NCI-H1930 (cell line): ENCODE data around the gene LRFN3.
"Not testable (repeated sequence)": the region's sequence is repeated elsewhere in the genome, so short reads cannot be mapped to it uniquely, and the experiment has no call there.

Experiments
- DNase-seq, 2 experiments: peaks; one replicate each; lab custom pipeline; 2025; lab: John Stamatoyannopoulos, UW

LRFN3 gene

GRCh38 chr19:35977446-35978222 lies 41.5 kb downstream of the LRFN3 start:
- DNase-seq = peak; percentile 47 to 66

GRCh38 chr19:35978271-35978670 lies 42.1 kb downstream of the LRFN3 start:
- DNase-seq = no peak

- no peak for DNase-seq
Measured at GRCh38 chr19:35978832-35979365, 42.7 kb downstream of the LRFN3 start.

- not testable (repeated sequence) for DNase-seq
Measured at GRCh38 chr19:35980997-35981396, 44.8 kb downstream of the LRFN3 start.

GRCh38 chr19:35983177-35983576 lies 47.0 kb downstream of the LRFN3 start:
- DNase-seq = no peak

- DNase-seq = no peak
Measured at GRCh38 chr19:35986111-35986510, 49.9 kb downstream of the LRFN3 start.

- DNase-seq = peak; percentile 16 to 43
Measured at GRCh38 chr19:35986664-35987570, 50.7 kb downstream of the LRFN3 start.

GRCh38 chr19:35987571-35987896 lies 51.4 kb downstream of the LRFN3 start:
- no peak for DNase-seq

- no peak for DNase-seq
Measured at GRCh38 chr19:35988824-35989223, 52.6 kb downstream of the LRFN3 start.

- DNase-seq = no peak
Measured at GRCh38 chr19:35990156-35990555, 54.0 kb downstream of the LRFN3 start.

- DNase-seq = no peak
Measured at GRCh38 chr19:35990771-35991730, 54.9 kb downstream of the LRFN3 start.

GRCh38 chr19:35991731-35992450 lies 55.7 kb downstream of the LRFN3 start:
- DNase-seq = no peak

GRCh38 chr19:35992907-35993765 lies 57.0 kb downstream of the LRFN3 start:
- DNase-seq = no peak

GRCh38 chr19:35993923-35994598 lies 57.9 kb downstream of the LRFN3 start:
- peak in 1 of 2 experiments; percentile 33 for DNase-seq
